Lung (tissue), 12 donors: ENCODE results near the gene DYNLT5. TPM values are rescaled to one million over a fixed set of nuclear protein-coding genes. Genes with fewer than 3 reads are reported as not detected.
"Not testable (repeated sequence)": the region's sequence is repeated elsewhere in the genome, so short reads cannot be mapped to it uniquely, and the experiment has no call there.

Experiments
- ATAC-seq: fragments of 200-7000 bp; cut with Tn5 transposase; one replicate; pipeline ENCODE4 v1.9.1; 2020; ENCODE audit warnings: moderate number of reproducible peaks; ENCODE audit not compliant: insufficient read depth, low FRiP score
- DNase-seq, 3 donors: peaks; one replicate each; pipeline ENCODE4 v3.0.0-alpha.2; 2013 to 2017
- H3K27ac ChIP-seq, 2 donors: one replicate each; pipeline ENCODE4 v1.5.1; 2013; ENCODE audit warnings: mild to moderate bottlenecking in 2 of 2, moderate library complexity in 2 of 2, control low read depth in 1 of 2, inconsistent platforms in 1 of 2, low read depth in 1 of 2, low read length in 1 of 2
- H3K27me3 ChIP-seq, 3 donors: one replicate each; pipeline ENCODE4 v1.5.1; 2013; ENCODE audit warnings: low read length in 2 of 3; ENCODE audit not compliant: control insufficient read depth in 3 of 3, insufficient read depth in 3 of 3
- H3K36me3 ChIP-seq, 4 donors: one replicate each; pipeline ENCODE4 v1.5.1; 2013; ENCODE audit warnings: low read length in 4 of 4, mild to moderate bottlenecking in 1 of 4, moderate library complexity in 1 of 4; ENCODE audit not compliant: control insufficient read depth in 4 of 4, insufficient read depth in 4 of 4
- H3K4me1 ChIP-seq, 5 donors: one replicate each; pipeline ENCODE4 v1.5.1; 2013; ENCODE audit warnings: low read length in 5 of 5, mild to moderate bottlenecking in 2 of 5, moderate library complexity in 1 of 5; ENCODE audit not compliant: control insufficient read depth in 5 of 5, insufficient read depth in 5 of 5
- H3K4me3 ChIP-seq: one replicate; pipeline ENCODE4 v1.5.1; 2013; ENCODE audit warnings: mild to moderate bottlenecking, control low read depth, moderate library complexity
- H3K9ac ChIP-seq, 2 donors: one replicate each; pipeline ENCODE4 v1.5.1; 2013; ENCODE audit warnings: low read length in 2 of 2, control low read depth in 1 of 2; ENCODE audit not compliant: insufficient read depth in 1 of 2
- H3K9me3 ChIP-seq, 4 donors: one replicate each; pipeline ENCODE4 v1.5.1; 2013; ENCODE audit warnings: low read length in 3 of 4, mild to moderate bottlenecking in 1 of 4, moderate library complexity in 1 of 4; ENCODE audit not compliant: control insufficient read depth in 4 of 4, insufficient read depth in 3 of 4
- CTCF ChIP-seq: IDR thresholded peaks from 2 replicates; pipeline ENCODE4 v1.5.1; 2012; ENCODE audit warnings: mild to moderate bottlenecking; ENCODE audit errors: control extremely low read depth, extremely low read depth
- WGBS, 2 donors: extraction: QIAGEN DNeasy Blood & Tissue Kit; methylation state at CpG; one replicate each; pipeline ENCODE4 v1.1.7; 2013; 5-methylcytosine and 5-hydroxymethylcytosine counted together
- polyA plus RNA-seq, 2 donors: library from polyadenylated mRNA; stranded (reverse); fragments of 200-250 nt; gene quantifications; one replicate each; pipeline ENCODE4 v1.2.1, GENCODE V29; 2013
- total RNA-seq, 2 donors: library from RNA; depleted of rRNA in 1 of 2; stranded (reverse); fragments of >200 nt in 1 of 2; gene quantifications; one replicate each; pipeline ENCODE4 v1.2.1, GENCODE V29; 2014 to 2021
- donor health status: control.
- donor health status: control.
- donor health status: Bipolar disorder and iron deficiency.
- donor health status: healthy.
- donor health status: DM: yes; HTN: yes; CAD: no.

The DYNLT5 gene
- total and polyA plus RNA-seq, 4 donors: 3.0 to 29.3 (median 7.8) TPM

- WGBS, 2 donors: 89 to 92% methylated on average over 4 of the region's 4 CpGs
- no peak for ATAC-seq
- no peak overlapping the region for H3K27ac ChIP-seq
- DNase-seq: no peak
- H3K27me3 ChIP-seq: no peaks in the 10 kb centered on the region
- no peaks in the 10 kb centered on the region for H3K4me1 ChIP-seq
- no peaks in the 10 kb centered on the region for H3K9me3 ChIP-seq
- TF ChIP-seq CTCF: no peak
- no peak overlapping the region for H3K9ac ChIP-seq
- peaks cover 0 to 4% (median 0%) of the 10 kb centered on the region in 4 donors for H3K36me3 ChIP-seq
- no peak overlapping the region for H3K4me3 ChIP-seq
These were observed 26.0 kb downstream of the DYNLT5 start for GRCh38 chr1:66778266-66778665.

GRCh38 chr1:66778969-66779368, 26.7 kb downstream of the DYNLT5 start:
- no peak overlapping the region for H3K27ac ChIP-seq
- H3K36me3 ChIP-seq: peaks cover 0 to 3% (median 0%) of the 10 kb centered on the region in 4 donors
- 90 to 92% methylated on average over 4 of the region's 4 CpGs for WGBS, 2 donors
- H3K9ac ChIP-seq: no peak overlapping the region
- no peaks in the 10 kb centered on the region for H3K9me3 ChIP-seq
- H3K4me3 ChIP-seq: no peak overlapping the region
- no peak for TF ChIP-seq CTCF
- ATAC-seq (no peak), DNase-seq (peak in 1 of 3 donors; percentile 32)
- no peaks in the 10 kb centered on the region for H3K27me3 ChIP-seq
- H3K4me1 ChIP-seq: no peaks in the 10 kb centered on the region

GRCh38 chr1:66779475-66780078, 27.3 kb downstream of the DYNLT5 start:
- H3K4me1 ChIP-seq: no peaks in the 10 kb centered on the region
- H3K4me3 ChIP-seq: no peak overlapping the region
- 83 to 95% methylated on average over 2 of the region's 2 CpGs for WGBS, 2 donors
- DNase-seq: no peak
- no peak for ATAC-seq
- H3K36me3 ChIP-seq: no peaks in the 10 kb centered on the region
- no peaks in the 10 kb centered on the region for H3K9me3 ChIP-seq
- H3K27ac ChIP-seq: no peak overlapping the region
- TF ChIP-seq CTCF: no peak
- H3K9ac ChIP-seq: no peak overlapping the region
- H3K27me3 ChIP-seq: no peaks in the 10 kb centered on the region

- ATAC-seq, H3K9me3 ChIP-seq, H3K36me3 ChIP-seq, H3K27me3 ChIP-seq, H3K4me1 ChIP-seq, H3K9ac ChIP-seq, DNase-seq, H3K27ac ChIP-seq, H3K4me3 ChIP-seq: not testable (repeated sequence)
- no CpG with 5 or more reads among the region's 2 CpGs for whole genome bisulfite sequencing, 2 donors
These were observed 33.5 kb downstream of the DYNLT5 start for GRCh38 chr1:66785800-66786199.
